GM21825 (cell line): Measurements from ENCODE around the gene LCN6.
"Not testable (repeated sequence)": the region's sequence is repeated elsewhere in the genome, so short reads cannot be mapped to it uniquely, and the experiment has no call there.

ENCODE experiments used
- ATAC-seq: cut with Tn5 transposase; IDR thresholded peaks from one replicate; pipeline ENCODE4 v1.9.1; 2021; ENCODE audit warnings: mild to moderate bottlenecking, moderate library complexity; ENCODE audit not compliant: unreplicated experiment

The LCN6 gene

GRCh38 chr9:136760424-136760823 lies 12.1 kb upstream of the LCN6 start:
- ATAC-seq, result no peak

GRCh38 chr9:136759436-136760325 lies 11.4 kb upstream of the LCN6 start:
- no peak for ATAC-seq

GRCh38 chr9:136759001-136759400 lies 10.7 kb upstream of the LCN6 start:
- no peak for ATAC-seq

GRCh38 chr9:136757751-136758140 lies 9.4 kb upstream of the LCN6 start:
- no peak for ATAC-seq

- ATAC-seq, result no peak
These were observed 9.0 kb upstream of the LCN6 start for GRCh38 chr9:136757328-136757727.

- no peak for ATAC-seq
These were observed 8.5 kb upstream of the LCN6 start for GRCh38 chr9:136756836-136757235.

- no peak for ATAC-seq
These were observed 7.8 kb upstream of the LCN6 start for GRCh38 chr9:136756134-136756438.

- not testable (repeated sequence) for ATAC-seq
These were observed 7.2 kb upstream of the LCN6 start for GRCh38 chr9:136755302-136756133.

- no peak for ATAC-seq
These were observed 6.4 kb upstream of the LCN6 start for GRCh38 chr9:136754626-136755301.

- ATAC-seq, result no peak
These were observed 5.8 kb upstream of the LCN6 start for GRCh38 chr9:136754059-136754572.

GRCh38 chr9:136753371-136754058 lies 5.2 kb upstream of the LCN6 start:
- no peak for ATAC-seq

- ATAC-seq, result no peak
These were observed 3.5 kb upstream of the LCN6 start for GRCh38 chr9:136751814-136752213.

GRCh38 chr9:136751244-136751643 lies 2.9 kb upstream of the LCN6 start:
- no peak for ATAC-seq

GRCh38 chr9:136750526-136750925 lies 2.2 kb upstream of the LCN6 start:
- no peak for ATAC-seq

GRCh38 chr9:136748666-136749611 lies 614 bp upstream of the LCN6 start:
- ATAC-seq, result no peak

GRCh38 chr9:136747161-136748060 lies 914 bp downstream of the LCN6 start:
- no peak for ATAC-seq

- no peak for ATAC-seq
These were observed 1.7 kb downstream of the LCN6 start for GRCh38 chr9:136746621-136747020.

- ATAC-seq, result no peak
These were observed 2.2 kb downstream of the LCN6 start for GRCh38 chr9:136746155-136746490.
